ENCODE data around the gene FITM1.
A peak's percentile ranks its signal among the peaks of the same experiment; 100 is the strongest.

Gene FITM1

DNA sequence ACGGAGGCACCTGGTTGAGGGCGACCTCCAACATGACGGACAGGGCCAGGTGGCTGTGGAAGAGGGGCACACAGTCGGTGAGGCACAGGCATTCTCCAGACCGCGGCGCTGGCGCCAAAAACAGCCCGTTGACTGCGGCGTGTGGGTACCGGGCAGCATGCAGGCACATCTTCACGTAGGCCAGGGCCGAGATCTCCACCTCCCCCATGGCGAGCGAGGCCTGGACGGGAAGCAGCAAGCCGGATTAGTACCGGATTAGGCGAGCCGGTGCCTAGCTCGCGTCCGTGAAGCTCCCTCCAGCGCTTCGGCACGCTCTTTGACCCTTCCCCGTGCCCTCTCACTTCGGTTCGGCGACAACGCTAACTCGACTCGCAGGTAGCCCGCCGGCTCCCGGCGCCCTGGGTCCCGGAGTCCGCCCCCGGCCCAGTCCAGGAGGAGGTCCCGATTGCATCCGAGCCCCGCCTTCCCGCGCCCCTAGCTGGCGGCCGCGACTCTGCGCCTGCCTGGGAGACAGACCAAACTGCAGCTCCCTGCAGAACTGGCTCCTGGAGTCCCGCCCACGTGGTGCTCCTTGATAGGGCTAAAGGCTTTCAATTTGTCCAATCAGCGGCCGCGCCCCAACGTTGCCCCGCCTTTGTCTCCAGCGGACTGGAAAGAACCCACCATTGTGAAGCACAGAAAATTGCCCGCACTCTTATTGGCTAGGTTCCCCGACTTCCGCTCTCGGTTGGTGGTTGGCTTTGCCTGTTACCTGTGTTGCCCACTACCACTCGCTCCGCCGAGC, 10.8 kb downstream of the FITM1 start, which contains the start of gene EMC9:
Gene EMC9, minus strand, starts transcription at position 495 of the 784 bp plus-strand sequence. Its CDS starts 287 bp downstream, at position 208.
- DNase-seq = peak; percentile 99

- no peak for DNase-seq
Observed at GRCh38 chr14:24143511-24143910, 13.1 kb downstream of the FITM1 start.

DNA sequence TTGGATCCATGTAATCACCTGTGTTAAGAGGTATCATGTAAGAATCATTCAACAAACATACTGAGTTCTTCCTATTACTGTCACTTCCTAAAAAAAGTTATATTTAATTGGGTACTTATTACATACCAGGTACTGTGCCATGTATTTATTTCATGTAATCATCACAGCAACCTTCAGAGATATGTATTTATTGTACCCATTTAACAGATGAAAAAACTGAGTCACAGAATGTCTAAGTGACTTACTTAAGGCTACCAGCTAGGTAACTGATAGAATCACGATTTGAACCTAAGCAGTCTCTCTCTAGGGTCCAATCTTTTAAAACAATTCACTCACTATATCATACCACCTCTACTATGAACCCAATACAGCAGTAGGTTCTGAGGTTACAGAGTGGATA, 14.0 kb downstream of the FITM1 start:
- no peak for DNase-seq

GRCh38 chr14:24145219-24145618, 14.8 kb downstream of the FITM1 start:
- no peak for DNase-seq

GRCh38 chr14:24145690-24146452, 15.4 kb downstream of the FITM1 start:
- DNase-seq = peak; percentile 8 to 26

GRCh38 chr14:24146453-24146977, 16.1 kb downstream of the FITM1 start, which contains the start of gene PSME2:
PSME2 (minus strand) TSS chr14:24146610; CDS start chr14:24146581, 29 bp downstream.
- peak; percentile 98 for DNase-seq

DNA sequence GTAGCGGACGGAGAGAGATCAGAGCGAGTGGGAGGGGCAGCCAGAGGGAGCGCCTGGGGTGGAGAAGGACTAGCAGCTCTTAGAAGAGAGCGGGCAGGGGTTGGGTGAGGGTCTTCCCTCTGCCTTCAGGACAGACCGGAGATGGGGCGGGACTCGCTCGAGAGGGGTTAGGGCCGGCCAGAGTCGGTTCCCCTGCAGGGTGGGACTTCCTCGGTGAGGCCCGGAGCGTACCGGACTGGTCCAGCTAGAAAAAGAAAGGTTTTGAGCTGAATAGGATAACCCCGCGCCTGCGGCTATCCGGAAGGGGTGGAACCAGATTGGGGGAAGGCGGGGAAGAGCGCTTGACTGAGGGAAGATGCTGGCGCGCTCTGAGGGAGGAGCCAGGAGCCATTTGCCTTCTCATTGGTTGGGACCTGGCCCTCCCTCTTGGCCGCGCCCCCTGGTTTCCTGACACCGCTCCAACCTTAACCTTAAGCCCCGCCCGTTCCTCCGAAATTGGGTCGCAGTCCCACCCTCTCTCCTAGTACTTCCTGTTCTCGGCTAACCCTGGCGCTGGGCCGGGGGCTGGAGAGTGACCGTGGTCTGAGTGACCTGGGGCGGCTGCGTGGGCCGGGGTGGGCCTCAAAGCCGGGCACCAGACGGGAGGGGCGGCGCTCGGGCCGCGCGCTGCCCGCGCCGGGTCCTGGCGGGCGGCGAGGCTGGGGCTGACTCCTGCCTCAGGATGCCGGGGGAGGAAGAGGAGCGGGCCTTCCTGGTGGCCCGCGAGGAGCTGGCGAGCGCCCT, 16.7 kb downstream of the FITM1 start, which contains the start of gene RNF31:
Gene RNF31, plus strand, starts transcription at position 521 of the 783 bp plus-strand sequence. Its CDS starts 201 bp downstream, at position 722.
- DNase-seq = peak; percentile 99

DNA sequence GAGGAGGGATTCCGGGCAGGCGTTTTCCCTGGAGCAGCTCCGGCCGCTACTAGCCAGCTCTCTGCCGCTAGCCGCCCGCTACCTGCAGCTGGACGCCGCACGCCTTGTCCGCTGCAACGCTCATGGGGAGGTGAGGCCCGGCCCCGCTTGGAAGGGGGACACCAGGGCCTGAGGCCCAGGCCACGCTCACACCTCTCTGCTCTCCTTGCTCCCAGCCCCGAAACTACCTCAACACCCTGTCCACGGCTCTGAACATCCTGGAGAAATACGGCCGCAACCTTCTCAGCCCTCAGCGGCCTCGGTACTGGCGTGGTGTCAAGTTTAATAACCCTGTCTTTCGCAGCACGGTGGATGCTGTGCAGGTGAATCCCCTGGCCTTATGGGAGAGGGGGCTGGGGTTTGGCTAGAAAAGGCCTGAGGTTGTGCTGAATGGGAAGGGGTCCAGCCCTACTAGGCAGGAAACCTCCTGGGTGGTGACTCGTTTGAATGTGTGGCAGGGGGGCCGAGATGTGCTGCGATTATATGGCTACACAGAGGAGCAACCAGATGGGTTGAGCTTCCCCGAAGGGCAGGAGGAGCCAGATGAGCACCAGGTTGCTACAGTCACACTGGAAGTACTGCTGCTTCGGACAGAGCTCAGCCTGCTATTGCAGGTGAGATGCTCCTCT, 17.4 kb downstream of the FITM1 start:
- peak in 1 of 2 experiments; percentile 7 for DNase-seq

GRCh38 chr14:24149302-24149969, 19.0 kb downstream of the FITM1 start:
- DNase-seq = no peak

DNA sequence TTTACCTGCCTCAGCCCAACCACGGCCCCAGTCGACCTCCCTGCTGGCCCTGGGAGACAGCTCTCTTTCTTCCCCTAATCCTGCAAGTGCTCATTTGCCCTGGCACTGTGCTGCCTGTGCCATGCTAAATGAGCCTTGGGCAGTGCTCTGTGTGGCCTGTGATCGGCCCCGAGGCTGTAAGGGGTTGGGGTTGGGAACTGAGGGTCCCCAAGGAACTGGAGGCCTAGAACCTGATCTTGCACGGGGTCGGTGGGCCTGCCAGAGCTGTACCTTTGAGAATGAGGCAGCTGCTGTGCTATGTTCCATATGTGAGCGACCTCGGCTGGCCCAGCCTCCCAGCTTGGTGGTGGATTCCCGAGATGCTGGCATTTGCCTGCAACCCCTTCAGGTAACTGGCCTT, 19.6 kb downstream of the FITM1 start:
- no peak for DNase-seq

DNA sequence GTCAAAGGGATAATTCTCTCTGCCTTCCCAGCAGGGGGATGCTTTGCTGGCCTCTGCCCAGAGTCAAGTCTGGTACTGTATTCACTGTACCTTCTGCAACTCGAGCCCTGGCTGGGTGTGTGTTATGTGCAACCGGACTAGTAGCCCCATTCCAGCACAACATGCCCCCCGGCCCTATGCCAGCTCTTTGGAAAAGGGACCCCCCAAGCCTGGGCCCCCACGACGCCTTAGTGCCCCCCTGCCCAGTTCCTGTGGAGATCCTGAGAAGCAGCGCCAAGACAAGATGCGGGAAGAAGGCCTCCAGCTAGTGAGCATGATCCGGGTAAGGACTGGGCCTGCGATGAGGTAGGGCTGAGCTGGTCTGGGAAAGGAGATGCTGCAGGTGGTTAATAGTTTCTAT, 20.1 kb downstream of the FITM1 start:
- DNase-seq = no peak

- no peak for DNase-seq
Observed at GRCh38 chr14:24150993-24151392, 20.5 kb downstream of the FITM1 start.

- DNase-seq = no peak
Observed at GRCh38 chr14:24151404-24152080, 21.1 kb downstream of the FITM1 start.

- no peak for DNase-seq
Observed at GRCh38 chr14:24155100-24155499, 24.6 kb downstream of the FITM1 start.

DNA sequence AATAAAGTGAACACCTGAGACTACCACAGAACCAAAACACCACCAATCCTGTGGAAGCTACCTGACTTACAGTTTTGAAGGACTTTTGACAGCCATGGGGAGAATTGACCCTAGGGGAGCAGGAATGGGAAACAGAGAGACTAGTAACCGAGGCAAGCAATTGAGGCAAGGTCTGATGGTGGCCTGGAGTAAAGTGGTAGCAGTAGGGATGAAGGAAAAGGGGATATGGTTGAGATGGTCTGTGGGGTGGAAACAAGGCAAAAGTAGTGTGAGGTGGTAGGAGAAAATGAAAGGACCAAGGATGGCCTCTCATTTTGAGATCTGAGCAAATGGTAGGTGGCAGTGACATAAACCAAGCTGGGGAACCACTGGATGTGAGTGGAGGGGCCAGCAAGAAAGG, 26.4 kb downstream of the FITM1 start:
- no peak for DNase-seq

GRCh38 chr14:24157331-24157730, 26.9 kb downstream of the FITM1 start:
- no peak for DNase-seq

- DNase-seq = no peak
Observed at GRCh38 chr14:24159777-24160498, 29.5 kb downstream of the FITM1 start.

DNA sequence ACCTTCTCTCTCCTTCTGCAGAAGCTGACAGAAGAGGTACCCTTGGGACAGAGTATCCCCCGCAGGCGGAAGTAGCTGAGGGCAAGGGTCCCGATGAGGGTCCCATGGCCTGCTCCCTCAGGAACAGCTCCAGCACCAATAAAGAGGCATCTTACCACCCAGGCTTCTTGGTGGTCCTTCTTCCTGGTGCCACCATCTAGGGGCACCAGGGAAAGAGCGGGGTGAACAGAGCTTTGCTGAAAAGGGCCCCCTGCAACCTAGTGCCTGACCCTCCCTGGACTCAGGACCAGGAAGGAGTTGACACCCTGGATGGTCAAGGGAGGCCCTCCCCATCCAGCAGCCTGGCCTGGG, 30.0 kb downstream of the FITM1 start:
- DNase-seq = no peak

- DNase-seq = peak; percentile 96 to 97
Observed at GRCh38 chr14:24160850-24161804, 30.7 kb downstream of the FITM1 start, which contains the start of gene IRF9. IRF9 (plus strand) TSS chr14:24161265; CDS start chr14:24162145, 880 bp downstream.

All from Kasumi-1 (cell line).